Kidney capillary endothelial cell (primary cell): ENCODE data around the gene CARD10.
A peak's percentile ranks its signal among the peaks of the same experiment; 100 is the strongest.
"Not testable (repeated sequence)": the region's sequence is repeated elsewhere in the genome, so short reads cannot be mapped to it uniquely, and the experiment has no call there.

Experiments used
- DNase-seq: peaks from one replicate; pipeline ENCODE4 v3.0.0-alpha.2; 2018; ENCODE audit warnings: low spot score

The CARD10 gene

GRCh38 chr22:37556710-37557109, 37.5 kb upstream of the CARD10 start:
- no peak for DNase-seq

- no peak for DNase-seq
These were observed 35.8 kb upstream of the CARD10 start for GRCh38 chr22:37555029-37555428.

GRCh38 chr22:37553725-37554124, 34.5 kb upstream of the CARD10 start:
- no peak for DNase-seq

DNA sequence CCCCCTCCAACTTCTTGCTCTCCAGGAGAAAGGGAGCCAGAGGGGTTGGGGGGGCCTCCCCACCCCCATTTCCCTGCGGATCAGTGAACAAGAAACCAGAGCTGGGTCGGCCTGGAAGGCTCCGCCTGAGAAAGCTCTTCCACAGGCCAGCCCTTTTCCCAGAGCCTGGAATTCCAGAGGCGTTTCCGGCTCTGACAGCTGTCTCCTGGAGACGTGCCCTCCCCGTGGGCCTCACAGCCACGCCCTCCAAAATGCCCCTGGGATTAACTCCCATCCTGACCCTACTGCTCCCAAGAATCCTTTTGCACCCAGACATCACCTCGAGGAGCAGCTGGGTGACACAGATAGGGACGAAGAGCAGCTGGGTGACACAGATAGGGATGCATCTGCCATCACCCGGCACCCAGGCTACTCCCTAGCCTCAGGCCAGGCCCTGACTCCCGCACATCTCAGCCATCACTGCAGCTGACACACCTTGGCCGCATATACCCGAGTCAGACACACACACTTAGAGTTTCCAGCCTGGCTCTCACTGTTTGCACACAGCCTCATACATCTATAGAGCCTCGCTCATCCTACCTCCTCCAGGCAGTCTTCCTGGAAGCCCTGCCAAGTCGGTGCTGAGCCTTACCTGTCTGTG, 33.4 kb upstream of the CARD10 start:
- DNase-seq = no peak

- no peak for DNase-seq
These were observed 32.8 kb upstream of the CARD10 start for GRCh38 chr22:37551981-37552380.

- not testable (repeated sequence) for DNase-seq
These were observed 31.7 kb upstream of the CARD10 start for GRCh38 chr22:37550921-37551320.

- no peak for DNase-seq
These were observed 30.5 kb upstream of the CARD10 start for GRCh38 chr22:37549704-37550059.

DNA sequence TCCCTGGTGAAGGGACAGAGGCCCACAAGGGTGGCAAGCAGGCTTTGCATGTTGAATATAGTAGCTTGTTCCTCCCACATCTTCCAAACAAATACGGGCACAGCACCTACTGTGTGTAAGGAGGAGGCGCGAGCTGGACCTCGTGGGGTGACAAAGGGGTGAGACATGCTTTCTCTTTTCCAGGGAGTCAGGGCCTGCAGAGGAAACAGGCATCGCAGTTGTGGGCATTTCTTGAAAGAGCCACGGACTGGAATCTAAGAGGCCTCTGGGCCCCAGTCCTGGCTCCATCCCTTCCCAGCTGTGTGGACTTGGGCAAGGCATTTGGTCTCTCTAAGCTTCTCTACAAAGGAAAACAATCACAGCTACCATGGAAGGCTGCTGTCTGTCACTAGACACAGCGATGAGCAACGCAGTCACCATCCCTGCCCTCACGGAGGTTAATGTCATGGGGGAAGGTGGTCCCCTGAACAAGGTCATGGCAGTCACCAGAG, 28.1 kb upstream of the CARD10 start:
- no peak for DNase-seq

GRCh38 chr22:37546437-37547250, 27.4 kb upstream of the CARD10 start:
- peak; percentile 77 for DNase-seq

DNA sequence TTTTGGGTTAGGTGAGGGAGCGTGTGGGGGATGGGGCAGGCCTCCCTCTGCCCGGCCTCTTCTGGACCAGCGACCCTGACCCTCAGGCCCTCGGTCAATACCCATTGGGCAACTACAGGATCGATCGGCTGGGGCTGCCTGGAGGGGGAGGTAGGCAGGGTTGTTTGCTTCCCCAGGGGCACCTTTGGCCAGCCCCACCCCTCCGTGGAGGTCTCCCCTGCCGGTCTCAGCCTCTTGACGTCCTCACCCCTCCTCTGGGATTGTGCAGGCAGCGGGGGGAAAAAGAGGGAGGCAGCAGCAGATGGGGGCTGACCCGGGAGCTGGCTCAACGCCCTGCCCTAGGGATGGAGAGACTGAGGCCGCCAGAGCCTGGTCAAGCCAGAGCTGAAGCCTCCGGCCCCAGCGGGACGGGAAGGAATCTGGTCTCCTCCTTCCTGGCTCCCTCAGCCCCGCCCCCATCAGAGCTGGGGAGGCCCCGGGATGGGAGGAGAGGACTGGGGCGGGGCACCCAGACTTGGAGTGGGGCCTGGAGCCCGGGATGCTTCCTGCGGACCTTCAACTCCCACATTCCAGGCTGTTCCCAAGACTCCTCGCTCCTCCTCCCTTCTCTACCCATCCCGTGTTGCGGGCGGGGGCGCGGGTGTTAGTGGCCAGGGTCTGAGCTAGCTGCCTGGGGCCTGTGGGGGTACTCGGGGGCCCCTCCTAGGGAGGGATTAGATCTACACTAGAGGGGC, 26.7 kb upstream of the CARD10 start:
- DNase-seq = peak; percentile 91

DNA sequence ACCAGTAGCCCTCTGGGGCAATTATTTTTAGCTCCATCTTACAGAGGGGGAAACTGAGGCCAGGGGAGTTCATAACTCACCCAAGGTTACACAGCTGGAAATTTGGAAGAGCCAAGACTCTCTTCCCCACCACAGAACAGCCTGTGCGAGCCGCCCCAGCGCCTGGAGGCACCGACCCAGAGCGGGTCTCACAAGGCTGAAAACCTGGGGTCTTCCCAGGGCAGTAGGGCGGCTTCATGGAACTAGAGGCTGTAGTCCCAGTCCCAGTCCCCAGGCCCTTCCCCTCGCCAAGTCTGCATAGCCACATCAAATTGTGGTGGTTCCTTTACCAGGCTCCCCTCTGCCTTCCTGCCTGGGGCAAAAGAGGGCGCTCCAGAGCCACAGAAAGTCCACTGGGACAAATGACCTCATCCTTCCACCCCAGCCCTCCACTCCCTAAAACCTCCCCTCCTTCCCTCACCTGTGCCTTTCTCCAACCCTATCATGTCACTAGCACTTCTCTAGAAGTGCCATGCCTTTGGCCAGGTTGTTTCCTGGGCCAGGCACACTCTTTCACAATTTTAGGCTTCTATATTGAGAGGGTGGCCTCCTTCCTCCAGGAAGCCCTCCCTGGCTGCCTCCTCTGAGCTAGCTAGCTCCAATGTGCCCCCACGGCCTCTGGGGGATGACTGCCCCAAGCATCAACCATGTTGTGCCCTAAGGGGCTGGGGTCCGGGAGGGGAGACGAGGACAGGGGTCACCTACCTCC, 25.9 kb upstream of the CARD10 start:
- DNase-seq = peak; percentile 66

- DNase-seq = no peak
These were observed 23.7 kb upstream of the CARD10 start for GRCh38 chr22:37542959-37543358.

GRCh38 chr22:37542416-37542815, 23.2 kb upstream of the CARD10 start:
- not testable (repeated sequence) for DNase-seq

GRCh38 chr22:37539790-37540189, 20.6 kb upstream of the CARD10 start:
- not testable (repeated sequence) for DNase-seq

DNA sequence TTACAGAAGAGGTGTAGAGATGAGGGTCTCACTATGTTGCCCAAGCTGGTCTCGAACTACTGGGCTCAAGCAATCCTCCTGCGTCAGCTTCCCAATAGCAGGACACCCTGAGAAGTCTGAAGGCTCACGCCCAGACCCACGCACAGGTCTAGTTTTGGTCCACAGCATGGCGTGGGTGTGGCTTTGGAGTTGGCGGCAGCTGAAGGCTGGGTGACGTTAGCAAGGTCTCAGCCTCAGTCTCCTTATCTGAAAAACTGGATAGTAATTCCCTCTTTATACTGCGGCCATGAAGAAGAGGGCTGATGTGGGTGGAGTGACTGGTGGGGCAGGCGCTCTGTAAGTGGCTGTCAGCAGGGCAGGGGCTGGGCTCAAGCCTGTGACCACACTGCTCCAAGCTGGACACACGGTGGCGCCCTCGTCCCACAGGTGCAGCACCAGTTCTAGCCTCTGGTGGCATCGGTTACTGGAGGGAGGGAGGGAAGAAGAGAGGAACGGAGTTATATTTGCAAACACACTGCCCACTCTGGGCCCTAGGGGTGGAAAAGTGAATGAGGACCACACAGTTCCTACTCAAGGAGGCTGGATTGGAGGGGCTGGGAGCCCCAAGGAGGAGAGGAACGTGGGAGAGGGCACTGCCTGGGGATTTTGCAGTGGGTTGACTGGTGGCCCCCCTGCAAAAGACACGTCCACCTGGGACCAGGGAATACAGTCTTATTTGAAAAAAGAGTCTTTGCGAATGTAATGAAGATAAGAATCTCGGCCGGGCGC, 19.6 kb upstream of the CARD10 start:
- DNase-seq = peak; percentile 90

GRCh38 chr22:37535159-37535558, 15.9 kb upstream of the CARD10 start:
- no peak for DNase-seq

DNA sequence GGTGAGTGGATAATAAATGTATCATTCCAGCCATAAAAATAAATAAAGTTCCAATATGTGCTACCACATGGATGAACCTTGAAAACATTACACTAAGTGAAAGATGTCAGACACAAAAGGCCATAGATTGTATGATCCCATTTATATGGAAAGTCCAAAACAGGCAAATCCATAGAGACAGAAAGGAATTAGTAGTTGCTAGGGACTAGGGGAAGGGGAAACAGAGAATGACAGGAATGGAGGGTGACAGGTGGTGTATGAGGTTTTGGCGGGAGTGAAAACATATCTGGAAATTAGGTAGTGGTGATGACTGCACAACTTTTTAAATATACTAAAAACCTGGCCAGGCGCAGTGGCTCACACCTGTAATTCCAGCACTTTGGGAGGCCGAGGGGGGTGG, 15.2 kb upstream of the CARD10 start:
- no peak for DNase-seq

- no peak for DNase-seq
These were observed 14.8 kb upstream of the CARD10 start for GRCh38 chr22:37533995-37534394.

DNA sequence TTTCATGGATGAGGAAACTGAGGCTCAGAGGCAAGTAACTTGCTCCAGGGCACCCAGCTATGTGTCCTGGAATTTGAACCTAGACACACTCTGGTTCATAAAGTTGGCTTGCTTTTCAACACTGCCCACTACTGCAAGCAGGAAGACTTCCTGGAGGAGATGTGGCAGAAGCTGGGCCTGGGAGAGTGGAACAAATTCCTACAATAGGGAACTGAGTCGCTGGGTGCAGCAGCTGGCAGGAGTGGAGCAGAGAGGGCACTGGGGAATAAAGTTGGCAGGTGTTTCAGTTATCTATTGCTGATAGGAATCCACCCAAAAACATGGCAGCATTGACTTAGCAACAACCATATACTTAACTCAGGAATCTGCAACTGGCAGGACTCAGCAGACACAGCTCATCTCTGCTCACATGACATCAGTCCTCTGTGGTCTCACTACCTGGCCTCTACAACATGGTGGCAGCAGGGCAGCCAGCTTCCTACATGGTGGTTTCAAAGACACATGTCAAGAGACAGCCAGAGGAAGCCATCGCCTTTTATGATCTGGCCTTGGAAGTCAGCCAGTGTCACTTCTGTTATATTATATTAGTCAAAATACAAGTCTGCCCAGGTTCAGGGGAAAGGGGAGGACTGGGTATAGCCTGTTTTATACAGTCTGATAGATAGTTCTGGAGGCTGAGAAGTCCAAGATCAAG, 10.6 kb upstream of the CARD10 start:
- DNase-seq = no peak

- DNase-seq = not testable (repeated sequence)
These were observed 8.7 kb upstream of the CARD10 start for GRCh38 chr22:37527952-37528351.
